Melanocyte of skin (primary cell): Measurements from ENCODE around the gene ZCWPW1. TPM values are rescaled to one million over a fixed set of nuclear protein-coding genes. Genes with fewer than 3 reads are reported as not detected.

Experiments
- total RNA-seq, 2 donors: library from RNA; depleted of rRNA; stranded (reverse); fragments of >200 nt; gene quantifications; 2 replicates each; pipeline ENCODE4 v1.2.3, GENCODE V29; 2012

ZCWPW1 gene, protein sequence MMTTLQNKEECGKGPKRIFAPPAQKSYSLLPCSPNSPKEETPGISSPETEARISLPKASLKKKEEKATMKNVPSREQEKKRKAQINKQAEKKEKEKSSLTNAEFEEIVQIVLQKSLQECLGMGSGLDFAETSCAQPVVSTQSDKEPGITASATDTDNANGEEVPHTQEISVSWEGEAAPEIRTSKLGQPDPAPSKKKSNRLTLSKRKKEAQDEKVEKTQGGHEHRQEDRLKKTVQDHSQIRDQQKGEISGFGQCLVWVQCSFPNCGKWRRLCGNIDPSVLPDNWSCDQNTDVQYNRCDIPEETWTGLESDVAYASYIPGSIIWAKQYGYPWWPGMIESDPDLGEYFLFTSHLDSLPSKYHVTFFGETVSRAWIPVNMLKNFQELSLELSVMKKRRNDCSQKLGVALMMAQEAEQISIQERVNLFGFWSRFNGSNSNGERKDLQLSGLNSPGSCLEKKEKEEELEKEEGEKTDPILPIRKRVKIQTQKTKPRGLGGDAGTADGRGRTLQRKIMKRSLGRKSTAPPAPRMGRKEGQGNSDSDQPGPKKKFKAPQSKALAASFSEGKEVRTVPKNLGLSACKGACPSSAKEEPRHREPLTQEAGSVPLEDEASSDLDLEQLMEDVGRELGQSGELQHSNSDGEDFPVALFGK
- total RNA-seq: 1 to 10 TPM in 1 of 2 donors, under 1 TPM in 1; 0.33 to 3.1 TPM

GRCh38 chr7:100428199-100428966 lies at the start of gene ZCWPW1:
Gene ZCWPW1, minus strand, starts transcription at chr7:100428703. Its CDS starts 8,054 bp downstream, at chr7:100420649.

DNA sequence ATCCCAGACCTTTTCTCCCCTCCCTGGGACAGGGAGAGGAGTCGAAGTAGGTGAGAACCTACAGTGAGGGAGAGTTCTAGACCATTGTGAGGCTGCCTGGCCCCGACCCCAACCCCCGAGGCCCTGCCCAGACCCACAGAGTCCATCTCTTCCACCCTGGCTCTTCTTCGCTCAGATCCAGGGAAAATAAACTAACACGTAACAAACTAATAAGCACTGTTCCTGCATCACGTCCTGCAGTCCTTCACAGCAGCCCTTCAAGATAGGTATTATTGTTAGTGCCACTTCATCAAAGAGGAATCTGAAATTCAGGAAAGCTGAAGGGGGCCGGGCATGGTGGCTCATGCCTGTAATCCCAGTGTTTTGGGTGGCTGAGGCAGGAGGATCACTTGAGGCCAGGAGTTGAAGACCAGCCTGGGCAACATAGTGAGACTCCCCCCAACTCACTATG lies 35.7 kb upstream of the ZCWPW1 start, which contains the start of gene SPACDR:
Gene SPACDR, minus strand, starts transcription at position 51 of the 451 bp plus-strand sequence. CDS start 235 bp downstream, outside the sequence.

GRCh38 chr7:100429637-100430492 lies 1.4 kb upstream of the ZCWPW1 start, which contains the start of gene MEPCE:
Gene MEPCE, plus strand, starts transcription at chr7:100429831. Its CDS starts 188 bp downstream, at chr7:100430019.

GRCh38 chr7:100373261-100373831 lies 55.2 kb downstream of the ZCWPW1 start, which contains the start of gene PILRA:
Gene PILRA, plus strand, starts transcription at chr7:100373487. Its CDS starts 170 bp downstream, at chr7:100373657.

GRCh38 chr7:100358027-100358856 lies 70.3 kb downstream of the ZCWPW1 start, which contains the start of gene PILRB:
Gene PILRB, plus strand, starts transcription at chr7:100358117. Its CDS starts 186 bp downstream, at chr7:100358303.

Other genes with a start within 250 kb of the ZCWPW1 start
- gene PVRIG, start 208.8 kb downstream of the ZCWPW1 start, total RNA-seq: not detected
- not detected for gene SPDYE3, start 121.0 kb downstream of the ZCWPW1 start, total RNA-seq
- gene PILRB, start 70.6 kb downstream of the ZCWPW1 start, total RNA-seq: 10 to 100 TPM; 12.7 to 21.0 TPM
- not detected for gene PILRA, start 55.2 kb downstream of the ZCWPW1 start, total RNA-seq
- 10 to 100 TPM; 24.3 to 28.6 TPM for gene MEPCE, start 1.1 kb upstream of the ZCWPW1 start, total RNA-seq
- 10 to 100 TPM; 15.8 to 22.6 TPM for gene PPP1R35, start 7.8 kb upstream of the ZCWPW1 start, total RNA-seq
- gene SPACDR, start 35.6 kb upstream of the ZCWPW1 start, total RNA-seq: under 1 TPM in 1 of 2 donors, not detected in 1; 0.33 TPM
- 10 to 100 TPM; 38.0 to 46.1 TPM for gene TSC22D4, start 50.5 kb upstream of the ZCWPW1 start, total RNA-seq
- gene NYAP1, start 55.2 kb upstream of the ZCWPW1 start, total RNA-seq: under 1 TPM; under 0.01 to 0.33 TPM
- 10 to 100 TPM; 14.1 to 16.0 TPM for gene AGFG2, start 110.5 kb upstream of the ZCWPW1 start, total RNA-seq
- gene SAP25, start 145.2 kb upstream of the ZCWPW1 start, total RNA-seq: not detected
- 10 to 100 TPM; 25.0 to 40.6 TPM for gene LRCH4, start 157.4 kb upstream of the ZCWPW1 start, total RNA-seq
- gene FBXO24, start 157.6 kb upstream of the ZCWPW1 start, total RNA-seq: under 1 TPM; under 0.01 to 0.69 TPM
- gene PCOLCE, start 173.7 kb upstream of the ZCWPW1 start, total RNA-seq: 1 to 10 TPM in 1 of 2 donors, under 1 TPM in 1; 0.33 to 2.4 TPM
- 1 to 10 TPM; 4.7 to 7.2 TPM for gene MOSPD3, start 183.8 kb upstream of the ZCWPW1 start, total RNA-seq
- gene TFR2, start 212.8 kb upstream of the ZCWPW1 start, total RNA-seq: under 1 TPM; 0.34 to 1.00 TPM
- gene ACTL6B, start 227.7 kb upstream of the ZCWPW1 start, total RNA-seq: not detected
- 100 to 1,000 TPM in 1 of 2 donors, 10 to 100 TPM in 1; 69.2 to 105 TPM for gene GNB2, start 245.0 kb upstream of the ZCWPW1 start, total RNA-seq